C1 segment of cervical spinal cord (tissue), 14 donors: ENCODE data around the gene RAB5B.
A peak's percentile ranks its signal among the peaks of the same experiment; 100 is the strongest.
"Not testable (repeated sequence)": the region's sequence is repeated elsewhere in the genome, so short reads cannot be mapped to it uniquely, and the experiment has no call there.

Experiments
- DNase-seq, 14 donors: peaks; one replicate each; lab custom pipeline; 2025; lab: John Stamatoyannopoulos, UW

The RAB5B gene

DNA sequence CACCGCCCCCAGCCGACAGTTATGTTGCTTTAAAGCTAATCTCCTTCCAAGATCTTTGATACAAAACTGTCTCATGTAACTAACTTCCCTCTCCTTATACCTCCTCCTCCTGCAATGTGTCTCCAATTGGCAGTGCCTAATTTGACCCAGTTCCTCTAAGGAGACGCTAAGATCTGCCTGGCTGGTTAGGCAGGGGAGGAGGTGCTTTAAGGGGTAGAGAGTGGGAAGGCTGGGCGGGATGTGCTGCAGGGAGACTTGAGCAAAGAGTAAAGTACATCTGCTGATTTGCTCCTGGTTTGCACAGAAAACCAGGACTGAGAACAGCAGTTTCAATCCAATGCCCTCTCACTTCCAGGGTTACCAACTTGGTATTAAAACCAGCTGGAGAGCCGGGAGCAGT is 39.6 kb downstream of the RAB5B start:
- DNase-seq: no peak

DNA sequence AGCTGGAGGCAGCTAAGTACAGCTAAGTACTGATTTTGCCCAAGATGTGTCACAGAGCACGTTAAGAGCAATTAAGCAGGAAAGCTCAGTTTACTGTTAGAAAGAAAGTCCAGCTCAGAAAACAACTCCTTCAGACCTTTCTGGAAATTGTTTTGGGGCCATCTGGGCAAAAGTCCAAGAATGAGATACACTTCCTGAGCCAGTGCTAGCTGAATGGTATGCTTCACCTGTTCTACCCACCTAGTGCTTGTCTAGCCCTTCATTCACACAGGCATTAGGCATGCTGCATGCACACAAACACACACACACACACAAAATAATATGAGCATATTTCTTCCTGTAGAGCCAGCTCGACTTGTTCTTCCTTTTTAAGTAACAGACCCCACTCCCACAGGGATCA is 40.3 kb downstream of the RAB5B start:
- no peak for DNase-seq

DNA sequence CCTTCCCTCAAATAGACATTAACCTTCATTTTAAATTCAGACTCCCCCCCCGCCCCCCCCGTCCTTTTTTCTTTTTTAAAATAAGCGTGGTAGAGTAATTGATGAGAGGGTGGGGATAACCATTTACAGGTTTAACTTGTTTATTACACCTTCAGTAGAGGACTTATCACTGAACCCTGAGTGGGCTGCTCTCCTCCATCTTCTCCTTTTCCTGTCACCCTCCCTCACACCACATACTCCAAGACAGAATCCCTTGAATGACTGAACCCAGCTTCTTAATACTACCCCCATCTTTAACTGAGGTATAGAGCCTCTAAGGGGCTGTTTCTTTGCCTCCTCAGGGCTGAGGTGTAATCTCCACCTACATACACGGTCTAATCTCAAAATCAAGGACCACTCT is 43.3 kb downstream of the RAB5B start:
- no peak for DNase-seq

DNA sequence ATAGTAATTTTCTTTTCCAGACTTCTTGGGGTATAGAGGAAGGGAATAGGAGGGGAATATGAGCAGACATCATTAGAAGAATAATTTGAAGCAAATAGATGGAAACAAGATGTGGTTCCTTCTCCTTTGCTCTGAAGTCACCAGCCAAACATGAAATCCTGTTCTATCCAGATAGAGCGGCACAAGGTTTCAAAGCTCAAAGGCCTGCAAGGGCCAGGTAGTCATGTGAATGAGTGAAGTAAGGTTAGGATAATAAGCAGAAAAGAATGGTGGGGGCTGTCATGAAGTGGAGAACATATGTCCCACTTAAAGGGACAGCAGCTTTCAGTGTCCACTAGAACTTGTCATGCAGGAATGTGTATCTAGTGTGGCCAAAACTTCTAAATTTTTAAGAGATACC is 44.5 kb downstream of the RAB5B start:
- DNase-seq: no peak

DNA sequence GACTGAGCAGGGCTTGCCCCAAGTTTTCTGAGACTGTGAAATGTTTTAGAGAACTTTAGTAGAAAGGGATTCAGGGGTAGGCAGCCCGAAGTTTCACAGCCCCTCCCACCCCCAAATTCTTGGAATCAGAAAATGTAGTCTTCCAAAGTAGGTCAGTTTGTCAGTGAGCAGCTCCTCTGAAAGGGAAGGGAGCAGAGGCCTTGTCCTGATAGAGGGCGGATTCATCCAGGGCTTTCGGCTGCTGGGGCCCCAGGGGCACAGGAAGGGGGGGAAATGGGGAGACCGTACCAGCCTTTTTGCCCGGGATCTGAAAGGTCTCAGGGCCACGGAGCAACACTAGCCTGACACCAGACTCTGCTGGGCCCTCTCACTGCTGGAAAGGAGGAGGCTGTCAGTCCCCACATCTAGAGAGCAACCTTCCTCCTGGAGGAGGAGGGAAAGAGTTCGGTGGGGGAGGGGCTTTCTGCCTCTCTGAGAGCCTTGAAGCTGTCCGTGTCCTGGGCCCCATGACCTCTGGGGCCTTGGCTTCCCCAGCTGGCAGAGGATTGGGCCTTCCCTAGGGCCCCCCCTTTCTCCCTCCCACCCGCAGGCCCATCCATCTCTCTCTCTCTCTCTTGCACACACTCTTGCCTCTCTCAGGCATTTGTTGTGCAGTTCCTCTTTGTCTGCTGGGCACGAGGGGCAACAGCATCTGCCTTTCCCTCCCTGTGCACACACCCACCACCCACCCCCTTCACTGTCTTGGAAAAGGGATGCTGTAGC is 46.7 kb downstream of the RAB5B start, which contains the start of gene IKZF4:
TSS of gene IKZF4 (plus strand) at position 621 of the 762 bp plus-strand sequence. CDS start 451 bp downstream, outside the sequence.
- DNase-seq: peak in 11 of 14 donors; percentile 6 to 54 (median 24)

DNA sequence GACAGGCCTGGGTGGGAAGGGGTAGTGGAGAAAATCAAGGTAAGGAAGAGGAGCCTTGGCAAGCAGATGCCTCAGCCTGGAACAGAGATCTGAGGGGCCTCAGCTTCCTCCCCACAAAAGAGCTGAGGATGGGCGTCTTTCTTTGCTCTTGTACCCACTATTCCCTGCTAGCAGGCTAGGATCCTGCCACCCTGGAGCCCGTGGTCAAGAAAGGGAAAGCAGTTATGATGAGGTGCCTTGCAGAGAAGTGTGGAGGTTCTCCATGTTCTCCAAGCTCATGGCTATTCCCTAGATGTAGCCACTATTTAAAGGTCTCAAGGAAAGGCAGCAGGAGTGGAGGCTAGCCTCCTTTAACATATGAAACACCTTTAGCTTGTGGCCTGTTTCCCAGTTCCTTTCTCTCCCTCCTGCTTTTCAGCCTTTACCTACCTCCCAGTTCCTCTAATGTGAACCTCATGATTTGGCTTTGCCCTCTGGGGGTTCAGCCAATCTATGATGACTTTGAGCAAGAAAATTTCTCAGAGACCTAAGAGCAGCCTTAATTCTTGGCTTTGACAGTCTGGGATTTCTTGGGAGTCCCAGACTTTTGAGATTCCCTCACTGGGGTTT is 48.1 kb downstream of the RAB5B start:
- peak in 1 of 14 donors; percentile 30 for DNase-seq

DNA sequence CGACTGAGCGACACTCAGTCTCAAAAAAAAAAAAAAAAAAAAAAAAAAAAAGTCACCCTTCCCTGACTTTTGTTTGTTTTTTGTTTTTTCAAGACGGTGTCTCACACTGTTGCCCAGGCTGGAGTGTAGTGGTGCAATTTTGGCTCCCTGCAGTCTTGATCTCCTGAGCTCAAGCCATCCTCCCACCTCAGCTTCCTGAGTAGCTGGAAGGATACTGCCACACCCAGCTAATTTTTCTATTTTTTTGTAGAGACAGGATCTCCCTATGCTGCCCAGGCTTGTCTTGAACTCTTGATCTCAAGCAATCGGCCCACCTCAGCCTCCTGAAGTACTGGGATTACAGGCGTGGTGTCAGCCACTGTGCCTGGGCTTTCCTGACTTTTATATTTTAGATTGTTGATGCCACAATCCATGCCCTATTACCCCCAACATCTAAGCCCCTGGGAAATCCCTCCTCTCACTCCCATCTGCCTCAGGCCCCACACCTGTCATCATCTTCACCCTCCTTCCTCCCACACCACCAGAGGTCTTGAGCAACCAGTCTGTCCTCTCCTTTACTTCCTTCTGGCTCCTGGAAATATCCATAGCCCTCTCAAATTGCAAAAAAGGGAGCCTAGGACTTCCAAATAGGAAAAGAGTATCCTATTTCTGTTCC is 54.8 kb downstream of the RAB5B start:
- DNase-seq: no peak

DNA sequence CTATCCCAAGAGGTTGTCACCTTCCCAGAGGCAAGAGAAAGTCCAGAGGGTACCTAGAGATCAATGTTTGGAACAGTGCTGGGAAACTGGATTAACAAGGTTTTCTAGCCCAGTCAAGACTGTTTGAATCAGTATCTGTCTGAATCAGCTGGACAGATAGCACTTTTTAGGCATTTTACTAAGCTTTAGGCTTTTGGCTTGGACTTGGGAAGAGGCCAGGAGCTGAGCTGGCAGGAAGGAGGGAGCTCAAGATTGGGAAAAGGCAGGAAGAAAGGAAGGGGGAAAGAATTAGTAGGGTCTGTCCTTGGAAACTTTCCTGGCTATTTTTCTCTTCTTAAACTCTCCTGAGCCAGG is 55.3 kb downstream of the RAB5B start:
- DNase-seq: no peak

DNA sequence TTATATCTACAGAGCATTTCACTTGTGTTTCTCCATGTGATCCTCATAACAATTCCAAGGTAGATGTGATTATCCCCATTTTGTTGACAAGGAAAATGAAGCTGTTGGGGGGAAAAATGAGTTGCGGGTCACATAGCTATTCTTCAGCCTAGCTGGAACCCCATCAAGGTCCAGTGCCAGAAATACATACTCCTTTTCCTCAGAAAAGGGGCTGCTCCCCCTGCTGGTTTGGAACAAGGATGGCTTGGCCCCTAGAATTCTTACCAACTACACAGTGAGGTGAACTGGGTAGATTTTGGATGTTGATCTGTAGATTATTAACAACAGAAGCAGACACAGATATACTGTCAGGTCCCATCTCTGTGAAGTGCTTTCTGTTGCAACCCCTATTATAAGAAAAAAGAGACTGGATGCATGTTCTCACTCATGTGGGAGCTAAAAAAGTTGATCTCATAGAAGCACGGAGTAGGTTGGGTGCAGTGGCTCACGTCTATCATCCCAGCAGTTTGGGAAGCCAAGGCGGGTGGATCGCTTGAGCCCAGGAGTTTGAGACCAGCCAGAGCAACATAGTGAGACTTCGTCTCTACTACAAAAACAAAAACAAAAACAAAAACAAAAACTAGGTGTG is 55.9 kb downstream of the RAB5B start:
- DNase-seq: peak in 1 of 14 donors; percentile 5

DNA sequence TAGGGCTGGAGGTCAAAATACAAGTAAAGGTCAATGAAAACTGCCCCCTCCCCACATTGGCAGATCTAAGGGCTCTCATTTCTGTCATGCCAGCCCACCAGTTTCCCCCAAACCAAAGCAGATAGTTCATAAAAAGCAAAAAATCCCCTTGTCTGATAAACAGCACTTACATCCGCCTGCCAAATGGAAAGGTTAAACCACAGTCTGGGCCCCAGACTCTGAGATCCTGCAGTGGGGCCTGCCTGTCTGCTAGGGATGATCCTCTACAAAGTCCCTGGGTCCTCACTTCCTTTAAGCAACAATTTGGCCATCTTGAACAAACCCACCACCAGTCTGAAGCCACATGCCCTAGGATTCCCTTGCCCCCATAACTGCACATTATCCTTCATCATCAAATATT is 58.1 kb downstream of the RAB5B start:
- DNase-seq: no peak

DNA sequence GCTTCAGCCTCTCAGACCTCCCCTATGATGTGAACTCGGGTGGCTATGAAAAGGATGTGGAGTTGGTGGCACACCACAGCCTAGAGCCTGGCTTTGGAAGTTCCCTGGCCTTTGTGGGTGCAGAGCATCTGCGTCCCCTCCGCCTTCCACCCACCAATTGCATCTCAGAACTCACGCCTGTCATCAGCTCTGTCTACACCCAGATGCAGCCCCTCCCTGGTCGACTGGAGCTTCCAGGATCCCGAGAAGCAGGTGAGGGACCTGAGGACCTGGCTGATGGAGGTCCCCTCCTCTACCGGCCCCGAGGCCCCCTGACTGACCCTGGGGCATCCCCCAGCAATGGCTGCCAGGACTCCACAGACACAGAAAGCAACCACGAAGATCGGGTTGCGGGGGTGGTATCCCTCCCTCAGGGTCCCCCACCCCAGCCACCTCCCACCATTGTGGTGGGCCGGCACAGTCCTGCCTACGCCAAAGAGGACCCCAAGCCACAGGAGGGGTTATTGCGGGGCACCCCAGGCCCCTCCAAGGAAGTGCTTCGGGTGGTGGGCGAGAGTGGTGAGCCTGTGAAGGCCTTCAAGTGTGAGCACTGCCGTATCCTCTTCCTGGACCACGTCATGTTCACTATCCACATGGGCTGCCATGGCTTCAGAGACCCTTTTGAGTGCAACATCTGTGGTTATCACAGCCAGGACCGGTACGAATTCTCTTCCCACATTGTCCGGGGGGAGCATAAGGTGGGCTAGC is 60.9 kb downstream of the RAB5B start:
- no peak for DNase-seq

DNA sequence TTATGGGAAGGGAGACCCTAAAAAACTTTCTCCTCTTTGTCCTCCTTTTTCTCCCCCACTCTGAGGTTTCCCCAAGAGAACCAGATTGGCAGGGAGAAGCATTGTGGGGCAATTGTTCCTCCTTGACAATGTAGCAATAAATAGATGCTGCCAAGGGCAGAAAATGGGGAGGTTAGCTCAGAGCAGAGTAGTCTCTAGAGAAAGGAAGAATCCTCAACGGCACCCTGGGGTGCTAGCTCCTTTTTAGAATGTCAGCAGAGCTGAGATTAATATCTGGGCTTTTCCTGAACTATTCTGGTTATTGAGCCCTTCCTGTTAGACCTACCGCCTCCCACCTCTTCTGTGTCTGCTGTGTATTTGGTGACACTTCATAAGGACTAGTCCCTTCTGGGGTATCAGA is 63.3 kb downstream of the RAB5B start:
- DNase-seq: no peak

DNA sequence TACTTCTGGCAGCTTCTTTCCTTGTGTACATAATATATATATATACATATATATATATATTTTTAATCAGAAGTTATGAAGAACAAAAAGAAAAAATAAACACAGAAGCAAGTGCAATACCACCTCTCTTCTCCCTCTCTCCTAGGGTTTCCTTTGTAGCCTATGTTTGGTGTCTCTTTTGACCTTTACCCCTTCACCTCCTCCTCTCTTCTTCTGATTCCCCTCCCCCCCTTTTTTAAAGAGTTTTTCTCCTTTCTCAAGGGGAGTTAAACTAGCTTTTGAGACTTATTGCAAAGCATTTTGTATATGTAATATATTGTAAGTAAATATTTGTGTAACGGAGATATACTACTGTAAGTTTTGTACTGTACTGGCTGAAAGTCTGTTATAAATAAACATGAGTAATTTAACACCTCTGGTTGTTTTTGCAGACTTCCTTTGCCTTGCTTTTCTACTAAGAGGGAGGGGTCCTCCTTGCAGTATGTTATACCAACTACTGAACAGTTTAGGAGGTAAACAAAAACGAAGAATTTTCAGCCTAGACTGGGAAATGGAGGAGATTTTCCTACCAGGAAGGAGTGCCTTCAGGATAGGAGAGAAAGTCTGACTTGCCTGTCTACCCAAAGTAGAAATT is 64.3 kb downstream of the RAB5B start:
- DNase-seq: no peak

DNA sequence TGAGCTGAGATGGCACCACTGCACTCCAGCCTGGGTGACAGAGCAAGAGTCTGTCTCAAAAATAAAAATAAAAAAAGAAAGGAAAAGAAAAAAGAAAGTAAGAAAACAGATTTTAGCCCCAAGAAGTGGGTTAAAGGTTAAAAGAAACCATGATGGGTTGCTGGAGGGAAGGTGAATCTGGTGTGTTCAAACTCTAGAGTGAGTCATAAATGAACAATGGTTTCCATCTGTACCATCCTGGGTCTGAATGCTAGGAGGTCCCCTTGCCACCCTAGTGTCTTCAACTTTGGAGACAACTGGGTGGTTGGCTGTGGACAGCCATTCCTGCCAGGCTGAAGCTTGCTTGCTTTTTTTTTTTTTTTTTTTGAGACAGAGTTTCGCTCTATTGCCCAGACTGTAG is 66.3 kb downstream of the RAB5B start:
- DNase-seq: no peak

DNA sequence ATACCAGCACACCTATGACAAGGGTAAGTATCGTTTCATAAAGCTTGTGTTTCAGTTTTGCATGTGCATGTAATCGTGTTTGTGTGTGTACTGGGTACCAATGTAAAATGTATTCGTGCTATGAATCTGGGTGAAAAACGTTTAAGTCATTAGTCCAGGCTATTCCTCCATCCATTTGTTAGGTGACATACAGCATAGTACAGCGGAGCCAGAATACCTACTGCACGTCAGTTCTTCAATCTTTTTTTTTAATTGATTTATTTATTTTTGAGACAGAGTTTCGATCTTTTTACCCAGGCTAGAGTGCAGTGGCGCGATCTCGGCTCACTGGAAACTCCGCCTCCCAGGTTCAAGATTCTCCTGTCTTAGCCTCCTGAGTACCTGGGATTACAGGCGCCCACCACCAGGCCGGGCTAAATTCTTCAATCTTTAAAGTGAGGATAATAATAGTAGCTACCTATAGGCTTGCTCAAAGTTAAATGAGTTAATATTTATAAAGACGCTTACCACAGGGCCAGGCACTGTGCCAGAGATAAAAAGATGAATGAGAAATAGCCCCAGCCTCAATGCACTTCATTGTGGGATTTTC is 67.2 kb downstream of the RAB5B start:
- no peak for DNase-seq

DNA sequence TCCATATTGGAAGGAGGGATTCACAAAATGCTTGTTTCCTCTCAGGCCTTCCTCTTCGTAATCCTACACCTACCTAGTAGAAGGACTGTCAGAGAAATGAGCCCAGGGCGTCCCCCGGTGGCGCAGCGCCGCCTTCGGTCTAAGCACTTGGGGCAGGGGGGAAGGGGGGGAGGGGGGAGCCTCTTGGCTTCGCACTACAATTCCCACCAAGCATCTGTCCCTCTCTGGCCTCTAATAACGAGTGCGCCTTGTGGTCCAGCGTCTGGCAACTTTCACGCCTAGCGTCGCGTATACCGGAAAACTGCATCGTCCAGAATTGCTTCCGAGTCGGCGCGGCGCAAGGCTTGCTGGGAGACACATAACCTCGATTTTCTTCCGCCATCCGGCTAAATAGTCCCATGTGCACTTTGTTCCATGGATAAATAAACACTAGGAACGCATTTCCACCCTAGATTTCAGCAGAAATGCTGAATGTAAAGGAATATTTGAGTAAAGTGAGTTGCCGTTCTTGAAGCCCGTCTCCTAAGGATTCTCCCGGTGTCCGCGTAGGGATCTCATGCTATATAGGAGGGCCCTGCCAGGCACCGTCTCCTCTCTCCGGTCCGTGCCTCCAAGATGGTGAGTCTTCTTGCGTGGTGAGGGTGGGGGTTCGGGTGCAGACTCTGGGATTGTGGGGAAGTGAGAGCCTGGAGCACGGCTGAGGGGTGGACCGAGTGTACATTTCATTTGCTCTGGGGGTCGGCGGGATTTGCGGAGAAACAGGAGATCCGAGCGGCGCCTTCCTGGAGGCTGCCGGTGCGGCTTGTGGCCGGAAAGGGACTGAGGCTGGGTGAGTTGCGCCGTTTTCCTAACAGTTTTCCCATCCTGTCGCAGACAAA is 67.9 kb downstream of the RAB5B start, which contains the start of gene RPS26:
TSS of gene RPS26 (plus strand) at position 367 of the 878 bp plus-strand sequence. CDS start at position 616, 249 bp downstream.
- DNase-seq: peak; percentile 68 to 97 (median 92)

DNA sequence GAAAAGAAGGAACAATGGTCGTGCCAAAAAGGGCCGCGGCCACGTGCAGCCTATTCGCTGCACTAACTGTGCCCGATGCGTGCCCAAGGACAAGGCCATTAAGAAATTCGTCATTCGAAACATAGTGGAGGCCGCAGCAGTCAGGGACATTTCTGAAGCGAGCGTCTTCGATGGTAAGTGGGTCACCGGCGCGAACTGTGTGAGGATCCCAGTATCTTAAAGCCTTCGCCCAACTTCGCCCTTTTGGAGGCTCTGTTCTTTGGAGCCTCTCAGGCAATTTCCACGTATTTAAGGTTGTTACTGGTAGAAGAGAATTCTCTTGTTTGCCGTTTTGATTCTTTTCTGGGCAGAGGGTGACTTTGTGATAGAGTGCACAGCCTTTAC is 68.5 kb downstream of the RAB5B start:
- DNase-seq: not testable (repeated sequence)

DNA sequence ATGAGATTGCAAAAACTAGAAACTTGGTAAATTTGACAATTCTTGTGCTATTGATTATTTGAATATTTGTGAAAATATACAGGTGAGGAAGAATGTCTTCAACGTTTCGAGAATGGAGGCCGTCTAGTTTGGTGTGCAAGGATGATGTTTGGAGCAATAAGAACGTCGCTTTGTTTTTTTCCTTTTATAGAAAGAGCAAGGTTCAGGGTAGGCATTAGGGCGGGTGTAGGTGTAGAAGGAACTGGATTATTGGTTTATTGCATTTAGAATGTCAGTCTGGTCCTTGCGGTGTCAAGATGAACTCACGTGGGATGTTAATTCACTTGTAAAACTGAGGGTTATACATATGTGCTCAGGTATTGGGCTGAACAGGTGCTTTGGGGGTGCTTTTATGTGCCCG is 69.0 kb downstream of the RAB5B start:
- no peak for DNase-seq
